ENCODE results near the gene TMEM51. TPM values are rescaled to one million over a fixed set of nuclear protein-coding genes. Genes with fewer than 3 reads are reported as not detected.

TMEM51 gene
- polyA plus RNA-seq, 1 donor from 2014 or later = 1.7 TPM

DNA sequence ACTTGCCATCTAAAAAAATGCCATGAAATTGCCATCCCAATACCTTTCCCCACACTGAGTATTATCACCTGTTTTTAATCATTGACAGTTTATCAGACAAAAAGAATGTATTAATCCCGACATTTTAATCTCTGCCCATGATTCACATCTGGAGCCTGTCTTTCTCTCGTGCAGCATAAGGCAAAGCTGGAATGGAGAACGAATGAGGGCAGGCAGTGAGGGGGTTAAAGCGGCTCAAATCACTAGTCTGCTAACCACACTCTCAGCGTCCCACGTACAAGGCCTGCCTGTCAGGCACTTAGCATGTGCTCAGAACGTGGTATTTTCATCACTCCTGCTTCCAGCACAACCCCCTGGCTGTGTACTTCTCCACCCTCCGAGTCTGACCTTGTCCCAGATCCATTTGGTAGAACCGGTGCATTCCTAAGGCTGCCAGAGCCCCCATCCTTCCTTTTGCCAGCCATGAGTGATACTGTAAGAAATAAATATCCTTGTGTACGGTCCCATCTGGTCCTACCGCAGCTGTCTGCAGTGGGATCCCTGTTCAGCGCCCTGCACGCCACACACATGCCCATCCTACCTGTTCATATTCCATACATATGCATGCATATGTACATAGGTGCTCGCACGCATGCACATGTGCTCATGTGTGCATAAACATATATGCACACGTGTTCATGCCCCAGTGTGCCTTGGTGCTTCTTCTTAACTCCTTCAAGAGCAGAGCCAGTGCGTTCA, 58.8 kb downstream of the TMEM51 start:
- Histone ChIP-seq H3K27ac (ENCODE audit: low read length) (no peak overlapping the region), H3K36me3 (ENCODE audit: insufficient read depth, low read length) (no peaks in the 10 kb centered on the region), H3F3A (ENCODE audit: insufficient read depth, low read length, poor library complexity, severe bottlenecking) (no peaks in the 10 kb centered on the region), H3K4me3 (ENCODE audit: low read length) (no peak overlapping the region), H3K4me2 (ENCODE audit: low read length) (no peak overlapping the region), H2AFZ (ENCODE audit: low read depth, low read length) (no peak overlapping the region), H4K20me1 (ENCODE audit: insufficient read depth) (no peaks in the 10 kb centered on the region), H3K79me2 (replicated peaks; ENCODE audit: insufficient read depth, low read length) (no peaks in the 10 kb centered on the region), H3K9ac (ENCODE audit: low read length) (no peak overlapping the region), H3K9me2 (ENCODE audit: insufficient read depth, low read length) (no peaks in the 10 kb centered on the region), H3K27me3 (ENCODE audit: insufficient read depth, low read depth, low read length) (no peaks in the 10 kb centered on the region), H3K9me3 (ENCODE audit: low read length) (no peaks in the 10 kb centered on the region)
- TF ChIP-seq POLR2AphosphoS5 (IDR thresholded peaks at IDR 0.05) (no peak), RAD21 (conservative IDR thresholded peaks at IDR 0.05) (no peak), SMC3 (conservative IDR thresholded peaks at IDR 0.05; ENCODE audit: poor library complexity) (no peak), MXI1 (conservative IDR thresholded peaks at IDR 0.05; ENCODE audit: poor library complexity, severe bottlenecking) (no peak), EP300 (conservative IDR thresholded peaks at IDR 0.05; ENCODE audit: poor library complexity, severe bottlenecking) (no peak), EZH2 (IDR thresholded peaks at IDR 0.05; ENCODE audit: borderline replicate concordance, insufficient read depth, low read length, poor library complexity, severe bottlenecking) (no peak), TAF1 (IDR thresholded peaks at IDR 0.05; ENCODE audit: low read depth) (no peak)
- TF ChIP-seq, protein P1, sequence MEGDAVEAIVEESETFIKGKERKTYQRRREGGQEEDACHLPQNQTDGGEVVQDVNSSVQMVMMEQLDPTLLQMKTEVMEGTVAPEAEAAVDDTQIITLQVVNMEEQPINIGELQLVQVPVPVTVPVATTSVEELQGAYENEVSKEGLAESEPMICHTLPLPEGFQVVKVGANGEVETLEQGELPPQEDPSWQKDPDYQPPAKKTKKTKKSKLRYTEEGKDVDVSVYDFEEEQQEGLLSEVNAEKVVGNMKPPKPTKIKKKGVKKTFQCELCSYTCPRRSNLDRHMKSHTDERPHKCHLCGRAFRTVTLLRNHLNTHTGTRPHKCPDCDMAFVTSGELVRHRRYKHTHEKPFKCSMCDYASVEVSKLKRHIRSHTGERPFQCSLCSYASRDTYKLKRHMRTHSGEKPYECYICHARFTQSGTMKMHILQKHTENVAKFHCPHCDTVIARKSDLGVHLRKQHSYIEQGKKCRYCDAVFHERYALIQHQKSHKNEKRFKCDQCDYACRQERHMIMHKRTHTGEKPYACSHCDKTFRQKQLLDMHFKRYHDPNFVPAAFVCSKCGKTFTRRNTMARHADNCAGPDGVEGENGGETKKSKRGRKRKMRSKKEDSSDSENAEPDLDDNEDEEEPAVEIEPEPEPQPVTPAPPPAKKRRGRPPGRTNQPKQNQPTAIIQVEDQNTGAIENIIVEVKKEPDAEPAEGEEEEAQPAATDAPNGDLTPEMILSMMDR (IDR thresholded peaks at IDR 0.05; ENCODE audit: poor library complexity, severe bottlenecking) = no peak
- TF ChIP-seq, protein P2, sequence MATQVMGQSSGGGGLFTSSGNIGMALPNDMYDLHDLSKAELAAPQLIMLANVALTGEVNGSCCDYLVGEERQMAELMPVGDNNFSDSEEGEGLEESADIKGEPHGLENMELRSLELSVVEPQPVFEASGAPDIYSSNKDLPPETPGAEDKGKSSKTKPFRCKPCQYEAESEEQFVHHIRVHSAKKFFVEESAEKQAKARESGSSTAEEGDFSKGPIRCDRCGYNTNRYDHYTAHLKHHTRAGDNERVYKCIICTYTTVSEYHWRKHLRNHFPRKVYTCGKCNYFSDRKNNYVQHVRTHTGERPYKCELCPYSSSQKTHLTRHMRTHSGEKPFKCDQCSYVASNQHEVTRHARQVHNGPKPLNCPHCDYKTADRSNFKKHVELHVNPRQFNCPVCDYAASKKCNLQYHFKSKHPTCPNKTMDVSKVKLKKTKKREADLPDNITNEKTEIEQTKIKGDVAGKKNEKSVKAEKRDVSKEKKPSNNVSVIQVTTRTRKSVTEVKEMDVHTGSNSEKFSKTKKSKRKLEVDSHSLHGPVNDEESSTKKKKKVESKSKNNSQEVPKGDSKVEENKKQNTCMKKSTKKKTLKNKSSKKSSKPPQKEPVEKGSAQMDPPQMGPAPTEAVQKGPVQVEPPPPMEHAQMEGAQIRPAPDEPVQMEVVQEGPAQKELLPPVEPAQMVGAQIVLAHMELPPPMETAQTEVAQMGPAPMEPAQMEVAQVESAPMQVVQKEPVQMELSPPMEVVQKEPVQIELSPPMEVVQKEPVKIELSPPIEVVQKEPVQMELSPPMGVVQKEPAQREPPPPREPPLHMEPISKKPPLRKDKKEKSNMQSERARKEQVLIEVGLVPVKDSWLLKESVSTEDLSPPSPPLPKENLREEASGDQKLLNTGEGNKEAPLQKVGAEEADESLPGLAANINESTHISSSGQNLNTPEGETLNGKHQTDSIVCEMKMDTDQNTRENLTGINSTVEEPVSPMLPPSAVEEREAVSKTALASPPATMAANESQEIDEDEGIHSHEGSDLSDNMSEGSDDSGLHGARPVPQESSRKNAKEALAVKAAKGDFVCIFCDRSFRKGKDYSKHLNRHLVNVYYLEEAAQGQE (IDR thresholded peaks at IDR 0.05; ENCODE audit: borderline replicate concordance) = no peak

- no peaks in the 10 kb centered on the region for H4K20me1 ChIP-seq (ENCODE audit: insufficient read depth)
- no peaks in the 10 kb centered on the region for H3F3A ChIP-seq (ENCODE audit: insufficient read depth, low read length, poor library complexity, severe bottlenecking)
- H3K27ac ChIP-seq (ENCODE audit: low read length) = no peak overlapping the region
- H2AFZ ChIP-seq (ENCODE audit: low read depth, low read length) = no peak overlapping the region
- no peaks in the 10 kb centered on the region for H3K27me3 ChIP-seq (ENCODE audit: insufficient read depth, low read depth, low read length)
- H3K36me3 ChIP-seq (ENCODE audit: insufficient read depth, low read length) = no peaks in the 10 kb centered on the region
- no peaks in the 10 kb centered on the region for H3K79me2 ChIP-seq (replicated peaks; ENCODE audit: insufficient read depth, low read length)
- H3K9ac ChIP-seq (ENCODE audit: low read length) = no peak overlapping the region
- H3K4me3 ChIP-seq (ENCODE audit: low read length) = no peak overlapping the region
- no peak overlapping the region for H3K4me2 ChIP-seq (ENCODE audit: low read length)
- H3K9me2 ChIP-seq (ENCODE audit: insufficient read depth, low read length) = no peaks in the 10 kb centered on the region
- TF ChIP-seq POLR2AphosphoS5 (IDR thresholded peaks at IDR 0.05) (no peak), MXI1 (conservative IDR thresholded peaks at IDR 0.05; ENCODE audit: poor library complexity, severe bottlenecking) (no peak), RAD21 (conservative IDR thresholded peaks at IDR 0.05) (no peak), SMC3 (conservative IDR thresholded peaks at IDR 0.05; ENCODE audit: poor library complexity) (no peak), EZH2 (IDR thresholded peaks at IDR 0.05; ENCODE audit: borderline replicate concordance, insufficient read depth, low read length, poor library complexity, severe bottlenecking) (no peak), EP300 (conservative IDR thresholded peaks at IDR 0.05; ENCODE audit: poor library complexity, severe bottlenecking) (no peak), TAF1 (IDR thresholded peaks at IDR 0.05; ENCODE audit: low read depth) (no peak)
- TF ChIP-seq, protein P2 (IDR thresholded peaks at IDR 0.05; ENCODE audit: borderline replicate concordance) = no peak
- TF ChIP-seq, protein P1 (IDR thresholded peaks at IDR 0.05; ENCODE audit: poor library complexity, severe bottlenecking) = no peak
- no peaks in the 10 kb centered on the region for H3K9me3 ChIP-seq (ENCODE audit: low read length)
Measured at GRCh38 chr1:15212954-15213291, 59.4 kb downstream of the TMEM51 start.
